ENCODE results near the gene SLC37A2.
"Not testable (repeated sequence)": the region's sequence is repeated elsewhere in the genome, so short reads cannot be mapped to it uniquely, and the experiment has no call there.

The SLC37A2 gene

GRCh38 chr11:125062931-125063428, at the start of gene SLC37A2:
SLC37A2 (plus strand) TSS chr11:125063305; CDS start chr11:125063368, 63 bp downstream.
- no peak for DNase-seq

GRCh38 chr11:125016413-125016812, 46.7 kb upstream of the SLC37A2 start:
- DNase-seq = no peak

- no peak for DNase-seq
Measured at GRCh38 chr11:125020342-125020741, 42.8 kb upstream of the SLC37A2 start.

GRCh38 chr11:125022551-125022950, 40.6 kb upstream of the SLC37A2 start:
- DNase-seq = no peak

- no peak for DNase-seq
Measured at GRCh38 chr11:125025968-125026367, 37.1 kb upstream of the SLC37A2 start.

GRCh38 chr11:125029431-125029830, 33.7 kb upstream of the SLC37A2 start:
- not testable (repeated sequence) for DNase-seq

- no peak for DNase-seq
Measured at GRCh38 chr11:125036933-125037332, 26.2 kb upstream of the SLC37A2 start.

GRCh38 chr11:125049164-125049792, 13.8 kb upstream of the SLC37A2 start:
- no peak for DNase-seq

GRCh38 chr11:125052047-125052446, 11.1 kb upstream of the SLC37A2 start:
- DNase-seq = no peak

- DNase-seq = no peak
Measured at GRCh38 chr11:125053167-125053566, 9.9 kb upstream of the SLC37A2 start.

- DNase-seq = no peak
Measured at GRCh38 chr11:125055107-125055715, 7.9 kb upstream of the SLC37A2 start.

GRCh38 chr11:125056111-125056510, 7.0 kb upstream of the SLC37A2 start:
- not testable (repeated sequence) for DNase-seq

GRCh38 chr11:125056931-125057692, 6.0 kb upstream of the SLC37A2 start:
- no peak for DNase-seq

GRCh38 chr11:125057693-125058016, 5.5 kb upstream of the SLC37A2 start:
- no peak for DNase-seq

GRCh38 chr11:125061281-125061680, 1.8 kb upstream of the SLC37A2 start:
- no peak for DNase-seq

GRCh38 chr11:125062218-125062930, 731 bp upstream of the SLC37A2 start:
- no peak for DNase-seq

- no peak for DNase-seq
Measured at GRCh38 chr11:125063429-125064043, 431 bp downstream of the SLC37A2 start.

GRCh38 chr11:125064070-125064469, 965 bp downstream of the SLC37A2 start:
- DNase-seq = no peak

- DNase-seq = no peak
Measured at GRCh38 chr11:125068368-125068767, 5.3 kb downstream of the SLC37A2 start.

GRCh38 chr11:125069008-125069407, 5.9 kb downstream of the SLC37A2 start:
- no peak for DNase-seq

GRCh38 chr11:125069796-125070195, 6.7 kb downstream of the SLC37A2 start:
- no peak for DNase-seq

- DNase-seq = no peak
Measured at GRCh38 chr11:125070699-125071254, 7.7 kb downstream of the SLC37A2 start.

- no peak for DNase-seq
Measured at GRCh38 chr11:125071435-125071834, 8.3 kb downstream of the SLC37A2 start.

All from NCI-H2107 (cell line).